ENCODE results near the gene ELP4. TPM values are rescaled to one million over a fixed set of nuclear protein-coding genes. Genes with fewer than 3 reads are reported as not detected.
A peak's percentile ranks its signal among the peaks of the same experiment; 100 is the strongest.

ELP4 gene
- total and polyA plus RNA-seq, 9 donors: 12.0 to 18.8 (median 15.3) TPM

GRCh38 chr11:31806186-31806927 is 296.8 kb downstream of the ELP4 start:
- DNase-seq: no peak
- peaks cover 42% of the 10 kb centered on the region for H3K4me1 ChIP-seq (ENCODE audit: control insufficient read depth, insufficient read depth, low read length)
- no peaks in the 10 kb centered on the region for H3K36me3 ChIP-seq (ENCODE audit: control insufficient read depth, insufficient read depth, low read length)
- H3K27me3 ChIP-seq (ENCODE audit: control insufficient read depth, insufficient read depth, low read length): peaks cover 94% of the 10 kb centered on the region
- H3K27ac ChIP-seq (ENCODE audit: low read length): no peak overlapping the region
- no peaks in the 10 kb centered on the region for H3K9me3 ChIP-seq (replicated peaks; ENCODE audit: control insufficient read depth, low read depth, low read length)
- WGBS (ENCODE audit: insufficient coverage): 3% methylated on average over 33 of the region's 36 CpGs
- no peak overlapping the region for H3K4me3 ChIP-seq (ENCODE audit: low read length)

DNA sequence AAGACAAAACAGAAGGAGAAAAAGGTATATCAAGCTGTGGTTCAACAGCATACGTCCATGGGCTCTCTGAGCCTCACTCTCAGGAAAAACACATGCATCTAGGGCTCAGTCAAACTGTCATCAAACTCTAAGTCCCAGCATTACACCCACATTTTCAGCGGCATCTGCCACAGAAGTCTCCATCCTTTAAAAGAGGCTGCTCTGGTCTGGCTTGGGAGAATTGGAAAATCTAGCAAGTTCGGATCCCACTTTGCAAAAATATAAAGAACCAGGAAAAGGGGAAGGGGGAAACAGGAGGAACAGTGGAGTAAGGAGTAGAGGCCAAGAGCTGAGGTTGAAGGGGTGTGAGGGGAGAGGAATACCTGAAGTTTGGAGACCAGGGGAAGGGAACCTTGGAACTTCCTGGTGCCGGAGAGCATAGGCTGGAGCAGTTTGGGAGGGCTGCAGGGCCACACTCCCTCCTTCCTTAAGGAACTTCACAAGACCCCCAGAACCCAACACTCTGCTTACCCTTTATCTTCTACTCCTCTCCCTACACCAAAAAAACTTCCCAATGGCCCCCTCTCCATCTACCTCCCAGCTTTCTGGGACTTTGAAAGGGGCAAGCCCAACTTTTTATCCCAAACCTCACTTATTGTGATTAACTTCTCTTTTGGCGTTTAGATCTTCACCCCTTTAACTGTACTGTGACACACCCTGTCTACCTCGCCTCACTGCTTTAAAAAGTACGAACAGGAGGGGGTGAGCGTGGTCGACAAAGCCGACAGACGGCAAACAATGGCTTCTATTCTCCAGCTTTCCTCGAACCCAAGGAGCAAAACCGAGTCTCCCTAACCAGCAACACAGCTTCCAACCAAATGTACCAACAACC is 297.6 kb downstream of the ELP4 start:
- Histone ChIP-seq H3K9me3 (replicated peaks; ENCODE audit: control insufficient read depth, low read depth, low read length) (no peaks in the 10 kb centered on the region), H3K4me1 (ENCODE audit: control insufficient read depth, insufficient read depth, low read length) (peaks cover 50% of the 10 kb centered on the region), H3K27me3 (ENCODE audit: control insufficient read depth, insufficient read depth, low read length) (peaks cover 98% of the 10 kb centered on the region), H3K27ac (ENCODE audit: low read length) (no peak overlapping the region), H3K36me3 (ENCODE audit: control insufficient read depth, insufficient read depth, low read length) (no peaks in the 10 kb centered on the region), H3K4me3 (ENCODE audit: low read length) (no peak overlapping the region)
- no peak for DNase-seq
- 9% methylated on average over 6 of the region's 13 CpGs for WGBS (ENCODE audit: insufficient coverage)

GRCh38 chr11:31807799-31808667 is 298.5 kb downstream of the ELP4 start:
- H3K4me1 ChIP-seq (ENCODE audit: control insufficient read depth, insufficient read depth, low read length): peaks cover 58% of the 10 kb centered on the region
- H3K27ac ChIP-seq (ENCODE audit: low read length): no peak overlapping the region
- H3K9me3 ChIP-seq (replicated peaks; ENCODE audit: control insufficient read depth, low read depth, low read length): no peaks in the 10 kb centered on the region
- H3K4me3 ChIP-seq (ENCODE audit: low read length): no peak overlapping the region
- DNase-seq: no peak
- 0% methylated on average over 1 of the region's 9 CpGs for WGBS (ENCODE audit: insufficient coverage)
- no peaks in the 10 kb centered on the region for H3K36me3 ChIP-seq (ENCODE audit: control insufficient read depth, insufficient read depth, low read length)
- H3K27me3 ChIP-seq (ENCODE audit: control insufficient read depth, insufficient read depth, low read length): peaks cover 100% of the 10 kb centered on the region

- no peak overlapping the region for H3K27ac ChIP-seq (ENCODE audit: low read length)
- peaks cover 67% of the 10 kb centered on the region for H3K4me1 ChIP-seq (ENCODE audit: control insufficient read depth, insufficient read depth, low read length)
Measured at GRCh38 chr11:31808721-31809540, 299.4 kb downstream of the ELP4 start.

DNA sequence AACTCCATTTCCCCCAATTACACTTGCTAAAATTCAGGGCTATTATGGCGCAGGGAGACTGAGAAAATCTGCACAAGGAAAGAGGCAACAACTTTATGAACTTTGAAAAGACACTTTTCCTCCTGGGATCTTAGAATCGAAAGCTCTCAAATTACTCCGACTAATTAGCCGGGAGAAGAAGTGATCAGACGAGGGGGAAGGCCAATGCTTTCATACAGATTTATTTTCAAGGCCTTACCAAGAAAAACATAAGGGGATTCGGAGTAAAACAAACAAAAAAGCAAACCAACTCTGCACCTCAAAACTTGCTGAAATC is 299.9 kb downstream of the ELP4 start:
- Histone ChIP-seq H3K36me3 (ENCODE audit: control insufficient read depth, insufficient read depth, low read length) (no peaks in the 10 kb centered on the region), H3K9me3 (replicated peaks; ENCODE audit: control insufficient read depth, low read depth, low read length) (no peaks in the 10 kb centered on the region), H3K4me3 (ENCODE audit: low read length) (no peak overlapping the region), H3K4me1 (ENCODE audit: control insufficient read depth, insufficient read depth, low read length) (peaks cover 68% of the 10 kb centered on the region), H3K27ac (ENCODE audit: low read length) (no peak overlapping the region), H3K27me3 (ENCODE audit: control insufficient read depth, insufficient read depth, low read length) (peaks cover 100% of the 10 kb centered on the region)
- DNase-seq: no peak
- WGBS (ENCODE audit: insufficient coverage): 9% methylated on average over 4 of the region's 6 CpGs

More at GRCh38 chr11:31808721-31809540, 299.4 kb downstream of the ELP4 start:
- H3K4me3 ChIP-seq (ENCODE audit: low read length): no peak overlapping the region
- H3K36me3 ChIP-seq (ENCODE audit: control insufficient read depth, insufficient read depth, low read length): no peaks in the 10 kb centered on the region
- no peak for DNase-seq
- H3K9me3 ChIP-seq (replicated peaks; ENCODE audit: control insufficient read depth, low read depth, low read length): no peaks in the 10 kb centered on the region
- 2% methylated on average over 11 of the region's 21 CpGs for WGBS (ENCODE audit: insufficient coverage)
- H3K27me3 ChIP-seq (ENCODE audit: control insufficient read depth, insufficient read depth, low read length): peaks cover 100% of the 10 kb centered on the region

DNA sequence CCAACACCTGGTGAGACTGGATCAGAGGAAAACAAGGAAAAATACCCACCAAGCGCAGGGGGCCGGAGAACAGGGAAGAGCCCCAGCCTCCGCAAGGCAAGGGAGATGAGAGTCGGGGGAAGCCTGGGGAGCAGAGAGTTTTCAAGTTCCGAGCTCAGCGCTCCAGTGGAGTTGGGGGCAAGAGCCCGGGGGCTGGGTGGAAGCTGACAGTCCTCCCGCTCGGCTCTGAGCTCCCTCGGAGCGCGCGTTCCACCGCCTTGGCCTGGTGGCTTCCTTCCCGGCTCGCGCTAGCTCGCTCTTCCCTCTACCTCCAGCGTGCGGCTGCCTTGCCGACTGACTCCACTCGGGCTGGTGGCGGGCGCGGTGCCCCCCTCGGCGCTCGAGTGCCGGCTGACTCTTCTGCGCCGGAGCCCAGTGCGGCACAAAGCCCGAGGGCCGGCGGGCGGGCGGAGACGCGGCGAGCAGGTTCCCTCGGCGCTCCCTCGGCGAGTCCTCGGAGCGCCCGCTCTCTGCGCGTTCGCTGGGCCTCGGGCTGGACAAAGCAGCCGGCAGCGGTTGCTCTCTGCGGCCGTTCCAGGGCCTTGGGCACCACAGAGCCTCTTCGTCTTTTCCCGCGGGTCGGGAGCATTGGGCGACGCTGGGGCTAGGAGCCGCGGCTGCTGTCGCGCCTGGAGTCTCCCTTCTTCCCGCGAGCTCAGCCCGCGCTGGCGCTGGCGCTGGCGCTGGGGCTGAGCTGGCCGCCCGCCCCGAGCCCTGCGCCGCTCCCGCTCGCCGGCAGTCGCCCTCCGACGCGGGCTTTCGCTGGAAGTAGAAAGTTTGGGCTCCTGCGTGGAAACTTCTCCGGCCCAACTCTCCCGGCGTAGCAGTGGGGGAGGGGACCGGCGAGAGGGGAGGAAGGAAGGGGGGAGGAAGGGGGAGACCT is 300.6 kb downstream of the ELP4 start:
- WGBS (ENCODE audit: insufficient coverage): 1% methylated on average over 81 of the region's 91 CpGs

DNA sequence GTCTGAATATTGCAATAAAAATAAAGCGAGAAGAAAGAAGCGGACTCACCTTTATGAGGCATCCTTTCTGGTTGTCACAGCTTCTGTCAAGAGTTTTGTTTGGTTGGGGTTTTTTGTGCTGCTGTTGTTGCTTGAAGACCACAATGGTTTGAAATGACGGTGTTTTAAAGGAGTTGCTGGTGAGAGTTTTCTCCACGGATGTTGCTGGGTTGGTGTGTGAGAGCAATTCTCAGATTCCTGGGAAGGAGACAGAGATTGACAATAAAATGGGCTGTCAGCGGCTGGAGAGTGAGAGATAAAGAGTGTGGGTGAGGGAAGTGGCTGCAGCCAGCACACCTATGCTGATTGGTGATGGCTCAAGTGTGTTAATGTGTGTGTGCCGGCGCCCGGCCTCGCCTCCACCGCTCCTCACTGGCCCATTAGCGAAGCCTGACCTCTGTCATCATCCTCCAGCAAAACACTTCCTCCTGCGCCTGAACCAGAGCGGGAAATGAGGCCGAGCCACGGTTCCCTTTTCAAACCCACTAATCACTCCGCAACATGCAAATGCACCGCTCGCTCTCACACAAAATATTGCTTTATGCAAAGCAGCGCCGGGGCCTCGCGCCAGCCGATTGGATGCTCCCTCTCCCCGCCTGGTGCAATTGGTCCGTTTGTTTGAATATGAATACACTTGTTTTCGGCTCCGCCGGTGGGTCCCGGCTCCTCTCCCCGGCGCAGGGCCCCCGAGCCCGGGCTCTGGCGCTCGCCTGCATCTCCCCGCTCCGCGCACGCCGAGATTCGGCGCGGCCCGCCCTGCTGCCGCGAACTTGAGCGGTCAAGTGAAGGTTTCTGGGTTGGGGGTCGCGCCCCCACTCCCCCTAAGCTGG is 301.4 kb downstream of the ELP4 start, which contains the start of gene PAX6:
Gene PAX6 (minus strand): TSS at position 544 of the 869 bp plus-strand sequence. CDS start 4,911 bp downstream, outside the sequence.
- DNase-seq: peak; percentile 66
- peaks cover 68% of the 10 kb centered on the region for H3K4me1 ChIP-seq (ENCODE audit: control insufficient read depth, insufficient read depth, low read length)

More for the DNA sequence above, 300.6 kb downstream of the ELP4 start:
- peaks cover 68% of the 10 kb centered on the region for H3K4me1 ChIP-seq (ENCODE audit: control insufficient read depth, insufficient read depth, low read length)
- H3K9me3 ChIP-seq (replicated peaks; ENCODE audit: control insufficient read depth, low read depth, low read length): no peaks in the 10 kb centered on the region
- H3K27ac ChIP-seq (ENCODE audit: low read length): no peak overlapping the region
- DNase-seq: peak; percentile 68
- H3K4me3 ChIP-seq (ENCODE audit: low read length): peak overlapping the region; percentile 27
- H3K36me3 ChIP-seq (ENCODE audit: control insufficient read depth, insufficient read depth, low read length): no peaks in the 10 kb centered on the region
- peaks cover 100% of the 10 kb centered on the region for H3K27me3 ChIP-seq (ENCODE audit: control insufficient read depth, insufficient read depth, low read length)

More for the DNA sequence above, 301.4 kb downstream of the ELP4 start, which contains the start of gene PAX6:
- Histone ChIP-seq H3K27ac (ENCODE audit: low read length) (no peak within 1 kb of the TSS), H3K9me3 (replicated peaks; ENCODE audit: control insufficient read depth, low read depth, low read length) (no peaks in the 10 kb centered on the region), H3K4me3 (ENCODE audit: low read length) (peak within 1 kb of the TSS; percentile 27), H3K27me3 (ENCODE audit: control insufficient read depth, insufficient read depth, low read length) (peaks cover 100% of the 10 kb centered on the region), H3K36me3 (ENCODE audit: control insufficient read depth, insufficient read depth, low read length) (no peaks in the 10 kb centered on the region)
- WGBS (ENCODE audit: insufficient coverage): 2% methylated on average over 40 of the region's 49 CpGs

Measured in muscle of leg (tissue), 11 donors.